Activated T-cell treated with anti-CD3 and anti-CD28 coated beads for 1 hour (primary cell): ENCODE measurements around the gene BCL2L11.

ENCODE experiments used
- DNase-seq: peaks from one replicate; pipeline ENCODE4 v3.0.0-alpha.2; 2020; ENCODE audit warnings: low read depth

The BCL2L11 gene

DNA sequence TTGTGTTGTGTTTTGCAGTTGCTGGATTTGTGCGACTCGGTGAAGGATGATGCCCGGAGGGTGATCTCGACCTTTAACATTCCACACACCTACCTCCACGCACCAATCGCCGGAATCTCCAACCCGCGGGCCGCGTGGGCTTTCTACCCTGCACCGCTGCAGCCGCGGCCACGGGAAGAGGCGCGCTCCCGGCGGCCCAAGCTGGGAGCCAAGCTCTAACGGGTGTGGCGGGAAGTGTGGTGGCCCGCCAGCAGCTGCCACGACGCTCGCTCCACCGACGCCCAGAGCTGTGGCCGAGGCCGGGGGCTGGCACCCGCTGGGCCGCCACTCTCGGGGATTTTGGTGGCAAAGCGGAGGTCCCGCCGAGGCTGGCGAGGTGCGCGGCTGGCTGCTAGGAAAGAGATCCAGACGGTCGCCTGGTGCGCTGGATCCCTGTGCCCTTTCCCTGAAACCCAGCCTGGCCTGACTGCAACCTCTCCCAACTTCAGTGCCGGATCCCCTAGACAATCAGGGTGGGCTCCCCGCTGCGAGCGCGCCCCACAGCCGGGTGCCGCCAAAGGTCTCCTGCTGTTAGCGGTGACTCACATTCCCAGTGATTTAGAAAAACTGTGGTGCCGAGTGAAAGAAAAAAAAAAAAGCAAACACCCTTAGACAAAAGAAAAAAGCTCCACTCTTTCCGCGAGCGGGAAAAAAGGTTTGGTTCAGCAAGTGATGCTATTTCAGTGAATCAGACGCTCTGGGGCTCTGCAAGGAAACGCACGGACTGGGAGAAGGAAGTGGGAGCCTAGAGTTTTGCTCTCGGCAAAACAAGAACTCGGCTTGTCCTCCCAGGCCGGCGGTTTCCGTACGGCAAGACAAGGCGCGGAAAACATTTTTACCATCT, 2.9 kb upstream of the BCL2L11 start:
- no peak for DNase-seq

DNA sequence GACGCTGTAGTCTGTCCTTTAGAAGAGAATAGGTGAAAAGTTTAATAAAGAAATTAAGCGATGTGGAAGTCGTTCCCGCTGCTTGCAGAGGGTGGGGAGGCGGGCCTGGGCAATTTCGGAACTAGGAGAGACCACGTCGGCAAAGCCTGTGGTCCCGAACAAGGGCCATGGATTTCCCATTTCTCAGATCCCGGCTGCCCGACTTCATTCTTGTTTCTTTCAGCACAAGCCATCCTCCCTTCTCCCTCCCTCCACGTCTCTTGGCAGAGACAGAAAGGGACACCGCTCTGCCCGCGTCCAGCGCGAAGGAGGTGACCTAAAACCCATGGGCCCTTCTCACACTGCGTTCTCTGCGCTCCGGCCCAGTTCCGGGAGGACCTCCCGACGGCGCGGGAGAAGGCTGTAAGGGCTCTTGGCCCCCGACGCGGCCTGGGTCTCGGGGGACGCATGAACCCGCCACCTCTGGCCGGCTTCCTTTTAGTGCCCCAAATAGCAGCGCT, 2.2 kb upstream of the BCL2L11 start:
- peak; percentile 1 for DNase-seq

GRCh38 chr2:111118981-111119821, 1.5 kb upstream of the BCL2L11 start:
- DNase-seq, result peak; percentile 16

- DNase-seq, result no peak
These were observed 877 bp upstream of the BCL2L11 start for GRCh38 chr2:111119822-111120252.

DNA sequence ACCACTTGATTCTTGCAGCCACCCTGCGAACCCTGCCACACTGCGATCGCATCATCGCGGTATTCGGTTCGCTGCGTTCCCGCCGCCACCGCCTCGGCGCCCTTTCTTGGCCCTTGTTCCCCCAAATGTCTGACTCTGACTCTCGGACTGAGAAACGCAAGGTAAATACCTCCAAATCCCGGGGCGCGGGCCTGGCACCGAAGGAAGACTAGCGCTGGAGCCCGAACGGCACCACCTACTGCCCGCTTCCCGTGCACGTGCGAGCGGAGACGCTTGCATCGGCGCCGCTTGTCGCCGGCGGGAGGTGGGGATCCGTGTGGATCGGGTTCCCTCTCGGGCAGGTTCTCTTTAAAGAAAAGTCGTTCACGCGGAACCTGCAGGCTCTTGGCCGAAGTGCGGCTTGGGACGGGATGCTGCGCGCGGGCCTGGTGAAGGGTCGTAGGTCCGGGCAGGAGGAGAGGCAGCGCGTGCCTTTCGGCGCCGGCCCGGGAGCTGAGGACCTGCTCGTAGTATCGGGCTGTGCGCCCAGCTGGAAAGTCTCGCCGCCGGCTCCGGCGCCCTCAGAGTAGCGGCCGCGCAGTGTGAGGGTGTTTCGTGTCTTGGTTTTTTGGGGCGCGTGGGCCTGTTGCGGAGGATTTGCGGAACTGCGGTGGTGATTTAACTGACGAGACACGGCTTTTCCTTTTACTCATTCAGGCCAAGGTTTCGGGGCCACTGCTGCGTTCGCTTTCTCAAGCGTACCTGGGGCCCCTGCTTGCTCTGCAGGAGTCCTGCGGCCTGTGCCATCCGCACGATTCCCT, 514 bp downstream of the BCL2L11 start:
- peak; percentile 37 for DNase-seq

DNA sequence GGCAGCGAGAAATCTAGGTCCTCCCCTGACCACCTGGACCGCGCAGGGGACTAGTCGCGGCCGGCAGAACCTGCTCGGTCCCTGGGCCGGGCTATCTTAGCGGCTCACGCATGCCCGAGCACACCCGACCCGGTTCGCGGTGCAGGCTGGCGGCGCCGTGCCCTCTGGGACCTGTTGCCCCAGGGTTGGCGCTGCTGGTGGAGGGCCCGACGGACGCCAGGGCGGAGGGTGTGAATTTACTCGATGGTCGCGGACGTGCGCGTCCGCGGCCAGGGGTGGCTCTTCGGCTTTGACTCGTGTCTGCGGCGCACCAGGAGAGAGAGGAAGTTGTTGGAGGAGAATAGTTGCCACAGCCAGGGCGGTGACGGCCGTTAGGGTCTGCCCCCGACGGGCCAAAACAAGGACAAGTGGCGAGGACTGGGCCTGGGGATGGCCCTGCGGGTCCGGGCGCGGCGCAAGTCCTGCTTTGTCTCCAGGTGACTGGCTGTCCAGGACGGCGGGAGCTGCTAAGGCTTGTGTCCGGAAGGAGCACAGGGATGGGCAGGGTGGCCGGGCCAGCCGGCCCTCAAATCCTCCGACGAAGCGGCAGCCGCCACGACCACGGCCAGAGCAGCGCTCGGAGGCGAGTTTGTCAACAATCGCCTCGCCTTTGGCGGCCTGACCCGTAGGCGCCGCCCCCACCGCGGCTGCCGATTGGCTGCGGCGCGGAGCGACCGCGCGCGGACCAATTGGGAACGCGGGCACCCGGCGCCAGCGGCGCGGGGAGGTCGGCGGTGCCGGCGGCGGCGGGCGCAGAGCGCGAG, 1.3 kb downstream of the BCL2L11 start:
- peak; percentile 66 for DNase-seq

- peak; percentile 2 for DNase-seq
These were observed 2.1 kb downstream of the BCL2L11 start for GRCh38 chr2:111122631-111123421.

- DNase-seq, result no peak
These were observed 3.0 kb downstream of the BCL2L11 start for GRCh38 chr2:111123751-111124150.

DNA sequence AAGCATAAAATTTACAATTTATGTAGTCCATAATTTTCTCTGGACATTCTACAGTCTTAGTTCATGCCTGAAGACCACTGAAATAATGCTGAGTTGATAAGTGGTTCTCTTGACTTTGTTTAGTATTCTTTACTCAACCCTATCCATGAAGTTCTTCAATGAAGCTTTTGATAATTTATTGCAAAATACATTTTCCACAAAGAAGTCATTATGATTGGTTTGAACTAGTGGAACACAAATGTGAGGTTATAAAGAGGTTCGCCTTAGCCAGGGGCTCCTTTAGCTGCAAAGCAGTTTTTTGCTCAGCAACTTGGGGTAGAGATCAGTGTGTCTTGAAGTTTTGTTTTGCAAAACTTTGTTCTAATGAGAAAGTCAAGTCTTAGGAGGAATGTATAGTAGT, 5.9 kb downstream of the BCL2L11 start:
- DNase-seq, result no peak

- DNase-seq, result no peak
These were observed 6.6 kb downstream of the BCL2L11 start for GRCh38 chr2:111127351-111127750.

GRCh38 chr2:111128096-111128495, 7.4 kb downstream of the BCL2L11 start:
- DNase-seq, result no peak

GRCh38 chr2:111133603-111134002, 12.9 kb downstream of the BCL2L11 start:
- no peak for DNase-seq

- no peak for DNase-seq
These were observed 13.3 kb downstream of the BCL2L11 start for GRCh38 chr2:111134055-111134454.

GRCh38 chr2:111135237-111135909, 14.7 kb downstream of the BCL2L11 start:
- DNase-seq, result no peak

DNA sequence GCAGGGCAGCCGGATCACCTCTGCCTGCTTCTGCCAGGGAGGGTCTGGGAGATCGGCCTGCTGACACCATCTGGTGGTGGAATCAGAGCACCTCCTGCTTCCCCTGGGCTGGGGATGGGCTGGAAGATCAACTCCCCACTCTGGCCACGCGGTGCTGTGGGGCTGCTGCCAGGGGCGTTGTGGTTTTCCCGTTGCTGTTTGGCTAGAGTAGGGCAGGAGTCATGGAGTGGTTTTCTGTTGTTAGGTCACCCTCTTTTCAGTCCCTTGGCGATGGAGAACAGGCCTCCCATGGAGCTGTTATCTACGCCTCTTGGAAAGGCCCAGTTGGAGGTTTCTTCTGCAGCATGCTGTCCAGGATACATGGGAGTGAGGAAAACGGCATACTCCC, 15.2 kb downstream of the BCL2L11 start:
- no peak for DNase-seq

GRCh38 chr2:111138839-111139238, 18.1 kb downstream of the BCL2L11 start:
- DNase-seq, result no peak

DNA sequence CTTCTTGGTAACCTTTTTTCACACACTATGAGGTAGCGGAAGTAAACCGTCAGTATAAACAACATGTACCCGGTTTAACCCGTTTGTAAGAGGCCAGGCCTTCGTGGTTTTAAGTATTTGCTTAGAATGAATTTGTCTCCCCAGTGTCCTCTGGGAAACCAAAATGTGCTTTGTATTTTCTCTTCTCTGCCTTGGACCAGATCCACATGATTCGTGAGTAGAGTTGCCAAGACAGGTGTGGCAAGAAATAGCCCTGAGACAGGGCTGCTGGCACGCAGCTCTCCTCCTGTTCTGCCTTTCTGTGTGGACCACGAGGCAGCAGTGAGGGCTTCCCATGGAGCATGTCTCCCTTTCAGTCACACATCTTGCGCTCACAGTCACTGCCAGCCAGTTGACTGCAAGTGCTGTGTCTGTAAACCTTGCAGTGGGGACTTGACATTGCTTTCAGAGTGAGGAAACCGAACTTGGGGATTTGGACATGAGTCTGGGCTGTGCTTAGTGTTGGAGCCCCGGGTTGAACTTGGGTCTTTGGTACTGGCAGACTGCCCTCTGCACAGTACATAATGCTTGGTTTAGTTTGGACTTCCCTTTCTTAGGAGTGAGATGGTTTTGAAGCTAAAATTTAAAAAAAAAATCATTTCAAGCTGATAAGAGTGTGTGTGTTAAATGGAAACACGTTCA, 19.1 kb downstream of the BCL2L11 start:
- DNase-seq, result no peak

- DNase-seq, result no peak
These were observed 20.1 kb downstream of the BCL2L11 start for GRCh38 chr2:111140815-111141214.

DNA sequence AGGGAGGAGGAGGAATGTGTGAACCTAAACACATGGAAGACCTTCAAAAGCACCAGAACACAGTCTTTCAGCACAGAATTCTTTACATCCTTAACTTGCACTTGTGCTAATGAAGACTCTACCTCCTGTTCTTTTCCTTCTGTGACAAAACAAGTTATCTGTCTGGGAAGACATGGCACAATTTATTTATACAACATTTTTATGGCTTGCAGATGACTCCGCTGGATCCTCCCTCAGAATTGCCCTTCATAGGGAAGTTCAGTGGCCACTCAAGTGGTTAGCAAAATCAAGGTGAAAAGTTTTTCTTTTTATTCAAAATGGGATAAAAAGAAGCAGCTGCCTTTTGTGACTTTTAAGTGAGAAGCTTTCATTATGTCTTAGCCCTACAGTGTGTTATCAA, 21.4 kb downstream of the BCL2L11 start:
- DNase-seq, result no peak
